HG02885 (cell line): ENCODE measurements around the gene FMNL1.
"Not testable (repeated sequence)": the region's sequence is repeated elsewhere in the genome, so short reads cannot be mapped to it uniquely, and the experiment has no call there.

Source experiments
- ATAC-seq: cut with Tn5 transposase; IDR thresholded peaks from one replicate; pipeline ENCODE4 v1.9.1; 2021; ENCODE audit warnings: mild to moderate bottlenecking; ENCODE audit not compliant: unreplicated experiment, poor library complexity

The FMNL1 gene

GRCh38 chr17:45234641-45235415, 13.1 kb downstream of the FMNL1 start:
- ATAC-seq = no peak

- no peak for ATAC-seq
These were observed 14.0 kb downstream of the FMNL1 start for GRCh38 chr17:45235416-45236281.

- ATAC-seq = no peak
These were observed 14.6 kb downstream of the FMNL1 start for GRCh38 chr17:45236282-45236606.

GRCh38 chr17:45237686-45238085, 16.0 kb downstream of the FMNL1 start:
- no peak for ATAC-seq

- no peak for ATAC-seq
These were observed 16.6 kb downstream of the FMNL1 start for GRCh38 chr17:45238155-45238774.

GRCh38 chr17:45240905-45241327, 19.2 kb downstream of the FMNL1 start:
- no peak for ATAC-seq

GRCh38 chr17:45241328-45242028, 19.8 kb downstream of the FMNL1 start:
- no peak for ATAC-seq

GRCh38 chr17:45242029-45242414, 20.3 kb downstream of the FMNL1 start:
- no peak for ATAC-seq

- no peak for ATAC-seq
These were observed 22.1 kb downstream of the FMNL1 start for GRCh38 chr17:45243750-45244149.

GRCh38 chr17:45244725-45245656, 23.3 kb downstream of the FMNL1 start:
- no peak for ATAC-seq

GRCh38 chr17:45246338-45246737, 24.7 kb downstream of the FMNL1 start:
- ATAC-seq = no peak

GRCh38 chr17:45246861-45247428, 25.3 kb downstream of the FMNL1 start:
- ATAC-seq = no peak

GRCh38 chr17:45247429-45248131, 25.9 kb downstream of the FMNL1 start:
- ATAC-seq = peak; percentile 80

- ATAC-seq = peak; percentile 58
These were observed 26.7 kb downstream of the FMNL1 start for GRCh38 chr17:45248132-45248957.

GRCh38 chr17:45251931-45252330, 30.2 kb downstream of the FMNL1 start:
- no peak for ATAC-seq

- not testable (repeated sequence) for ATAC-seq
These were observed 31.6 kb downstream of the FMNL1 start for GRCh38 chr17:45253237-45253636.

- ATAC-seq = no peak
These were observed 32.2 kb downstream of the FMNL1 start for GRCh38 chr17:45253879-45254278.

- no peak for ATAC-seq
These were observed 33.7 kb downstream of the FMNL1 start for GRCh38 chr17:45255358-45255757.
